Neural progenitor cell (in vitro differentiated cells): Measurements from ENCODE around the gene DCANP1.

ENCODE experiments used
- CTCF ChIP-seq: fragments of 200-600 bp; sonication (generic); IDR thresholded peaks from 2 replicates; pipeline ENCODE4 v1.5.1; 2017; ENCODE audit warnings: antibody characterized with exemption, mild to moderate bottlenecking
- EZH2 ChIP-seq: fragments of 200-600 bp; sonication (generic); IDR thresholded peaks from 2 replicates; pipeline ENCODE4 v1.6.1; 2017; ENCODE audit warnings: antibody characterized with exemption, mild to moderate bottlenecking, moderate library complexity
- EZH2phosphoT487 ChIP-seq: fragments of 200-600 bp; sonication (generic); IDR thresholded peaks from 2 replicates; pipeline ENCODE4 v1.6.1; 2017; ENCODE audit warnings: antibody characterized with exemption

GRCh38 chr5:135469911-135470310 lies 22.8 kb upstream of the DCANP1 start:
- TF ChIP-seq EZH2 (no peak), EZH2phosphoT487 (no peak), CTCF (no peak)
